HG03342 (cell line): ENCODE measurements around the gene TAF1B.

Source experiments
- ATAC-seq: cut with Tn5 transposase; IDR thresholded peaks from one replicate; pipeline ENCODE4 v1.9.1; 2021; ENCODE audit warnings: mild to moderate bottlenecking, moderate library complexity; ENCODE audit not compliant: unreplicated experiment

TAF1B gene

GRCh38 chr2:9807555-9808305 lies 35.5 kb upstream of the TAF1B start:
- no peak for ATAC-seq

GRCh38 chr2:9808334-9809063 lies 34.8 kb upstream of the TAF1B start:
- no peak for ATAC-seq

- no peak for ATAC-seq
These were observed 34.3 kb upstream of the TAF1B start for GRCh38 chr2:9809064-9809356.

- no peak for ATAC-seq
These were observed 33.7 kb upstream of the TAF1B start for GRCh38 chr2:9809448-9810088.

- no peak for ATAC-seq
These were observed 32.1 kb upstream of the TAF1B start for GRCh38 chr2:9811216-9811615.

- no peak for ATAC-seq
These were observed 31.4 kb upstream of the TAF1B start for GRCh38 chr2:9811679-9812511.

- ATAC-seq, result no peak
These were observed 30.3 kb upstream of the TAF1B start for GRCh38 chr2:9812945-9813311.

GRCh38 chr2:9813312-9814128 lies 29.8 kb upstream of the TAF1B start:
- ATAC-seq, result no peak

- ATAC-seq, result no peak
These were observed 29.0 kb upstream of the TAF1B start for GRCh38 chr2:9814129-9814868.

GRCh38 chr2:9815076-9815475 lies 28.2 kb upstream of the TAF1B start:
- no peak for ATAC-seq

- no peak for ATAC-seq
These were observed 27.4 kb upstream of the TAF1B start for GRCh38 chr2:9815844-9816279.

GRCh38 chr2:9818097-9818496 lies 25.2 kb upstream of the TAF1B start:
- no peak for ATAC-seq

- no peak for ATAC-seq
These were observed 23.7 kb upstream of the TAF1B start for GRCh38 chr2:9819551-9819950.

GRCh38 chr2:9820020-9820973 lies 23.0 kb upstream of the TAF1B start:
- ATAC-seq, result no peak

- ATAC-seq, result no peak
These were observed 21.3 kb upstream of the TAF1B start for GRCh38 chr2:9821805-9822445.

- ATAC-seq, result no peak
These were observed 18.8 kb upstream of the TAF1B start for GRCh38 chr2:9824441-9824840.

GRCh38 chr2:9824956-9825720 lies 18.1 kb upstream of the TAF1B start:
- no peak for ATAC-seq
